COR-L47 (cell line): ENCODE results near the gene IL15.

Experiments
- DNase-seq: peaks from one replicate; lab custom pipeline; 2025; lab: John Stamatoyannopoulos, UW

IL15 gene

GRCh38 chr4:141772838-141773237 is 136.5 kb downstream of the IL15 start:
- DNase-seq = no peak

GRCh38 chr4:141782205-141782604 is 145.8 kb downstream of the IL15 start:
- no peak for DNase-seq
